GM12864 (cell line): ENCODE measurements around the gene UGP2.

Experiments used
- DNase-seq: peaks from one replicate; pipeline ENCODE4 v3.0.0-alpha.2; 2011; ENCODE audit warnings: low read depth
- H3K4me3 ChIP-seq: 2 replicates; pipeline ENCODE4 v1.5.1; 2011; ENCODE audit warnings: mild to moderate bottlenecking, low read depth, low read length, control low read depth
- TF ChIP-seq, protein P1 (sequence below): IDR thresholded peaks from 2 replicates; pipeline ENCODE4 v1.5.1; 2011; ENCODE audit warnings: low read depth, mild to moderate bottlenecking, moderate library complexity, low read length, control low read depth, inconsistent platforms; ENCODE audit errors: missing control alignments

UGP2 gene

DNA sequence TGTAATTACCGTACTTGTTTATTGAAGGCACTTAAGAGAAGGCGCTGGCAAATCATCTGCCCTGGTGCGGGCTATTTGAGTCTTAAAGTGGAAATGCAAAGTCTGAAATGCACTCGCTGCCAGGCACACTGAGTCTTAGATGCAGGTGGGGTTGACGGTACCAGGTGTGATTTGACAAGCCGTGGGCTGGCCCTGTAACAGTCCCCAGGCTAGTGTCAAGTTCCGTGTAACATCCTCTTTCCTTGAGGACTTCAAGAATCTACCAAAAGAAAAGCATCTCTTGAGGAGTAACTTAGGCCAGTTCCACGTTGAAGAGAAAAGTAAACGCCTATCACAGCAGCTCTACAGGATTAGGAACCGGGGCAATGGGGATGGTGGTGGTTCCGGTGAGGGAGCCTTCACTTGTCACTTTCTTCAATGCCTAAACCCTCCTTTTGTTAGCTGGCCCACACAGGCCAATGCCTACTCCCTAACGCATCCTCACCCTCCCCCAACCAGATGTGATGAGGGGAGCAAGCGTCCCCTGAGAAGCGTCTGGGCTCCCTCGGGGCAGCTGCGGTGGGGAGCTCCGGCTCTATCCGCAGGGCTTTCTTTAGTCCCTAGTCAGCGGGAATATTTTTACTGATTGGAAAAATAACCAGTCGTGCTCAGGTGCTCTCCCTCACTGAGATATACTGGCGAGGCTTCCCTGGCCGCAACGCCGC is 1.5 kb upstream of the UGP2 start:
- TF ChIP-seq, protein P1, sequence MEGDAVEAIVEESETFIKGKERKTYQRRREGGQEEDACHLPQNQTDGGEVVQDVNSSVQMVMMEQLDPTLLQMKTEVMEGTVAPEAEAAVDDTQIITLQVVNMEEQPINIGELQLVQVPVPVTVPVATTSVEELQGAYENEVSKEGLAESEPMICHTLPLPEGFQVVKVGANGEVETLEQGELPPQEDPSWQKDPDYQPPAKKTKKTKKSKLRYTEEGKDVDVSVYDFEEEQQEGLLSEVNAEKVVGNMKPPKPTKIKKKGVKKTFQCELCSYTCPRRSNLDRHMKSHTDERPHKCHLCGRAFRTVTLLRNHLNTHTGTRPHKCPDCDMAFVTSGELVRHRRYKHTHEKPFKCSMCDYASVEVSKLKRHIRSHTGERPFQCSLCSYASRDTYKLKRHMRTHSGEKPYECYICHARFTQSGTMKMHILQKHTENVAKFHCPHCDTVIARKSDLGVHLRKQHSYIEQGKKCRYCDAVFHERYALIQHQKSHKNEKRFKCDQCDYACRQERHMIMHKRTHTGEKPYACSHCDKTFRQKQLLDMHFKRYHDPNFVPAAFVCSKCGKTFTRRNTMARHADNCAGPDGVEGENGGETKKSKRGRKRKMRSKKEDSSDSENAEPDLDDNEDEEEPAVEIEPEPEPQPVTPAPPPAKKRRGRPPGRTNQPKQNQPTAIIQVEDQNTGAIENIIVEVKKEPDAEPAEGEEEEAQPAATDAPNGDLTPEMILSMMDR, result no peak
- no peak for DNase-seq
- peak overlapping the region; percentile 88 for H3K4me3 ChIP-seq

DNA sequence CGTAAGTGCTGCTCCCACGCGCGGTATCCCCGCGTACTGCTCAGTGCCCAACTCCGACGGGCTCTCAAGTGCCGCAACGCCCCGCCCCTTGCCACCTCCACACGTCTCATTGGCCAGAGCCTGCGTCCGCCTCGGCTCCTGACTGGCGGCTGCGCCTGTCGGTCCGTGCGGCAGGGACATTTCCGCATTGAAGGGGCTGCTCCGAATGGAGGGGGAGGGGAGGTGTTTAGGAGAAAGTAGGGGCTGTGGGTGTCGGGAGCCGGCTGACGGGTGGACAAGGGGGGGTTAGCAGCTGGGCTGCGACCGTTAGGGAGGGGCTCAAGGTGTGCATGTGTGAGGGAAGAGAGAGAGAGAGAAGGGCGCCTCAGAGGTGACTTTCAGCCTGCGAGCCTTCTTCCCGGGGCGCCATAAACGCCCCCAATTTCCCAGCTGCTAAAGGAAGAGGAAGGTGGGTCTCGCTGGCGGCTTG is 877 bp upstream of the UGP2 start:
- DNase-seq, result peak; percentile 94
- H3K4me3 ChIP-seq, result peak overlapping the region; percentile 88
- TF ChIP-seq, protein P1, result no peak

DNA sequence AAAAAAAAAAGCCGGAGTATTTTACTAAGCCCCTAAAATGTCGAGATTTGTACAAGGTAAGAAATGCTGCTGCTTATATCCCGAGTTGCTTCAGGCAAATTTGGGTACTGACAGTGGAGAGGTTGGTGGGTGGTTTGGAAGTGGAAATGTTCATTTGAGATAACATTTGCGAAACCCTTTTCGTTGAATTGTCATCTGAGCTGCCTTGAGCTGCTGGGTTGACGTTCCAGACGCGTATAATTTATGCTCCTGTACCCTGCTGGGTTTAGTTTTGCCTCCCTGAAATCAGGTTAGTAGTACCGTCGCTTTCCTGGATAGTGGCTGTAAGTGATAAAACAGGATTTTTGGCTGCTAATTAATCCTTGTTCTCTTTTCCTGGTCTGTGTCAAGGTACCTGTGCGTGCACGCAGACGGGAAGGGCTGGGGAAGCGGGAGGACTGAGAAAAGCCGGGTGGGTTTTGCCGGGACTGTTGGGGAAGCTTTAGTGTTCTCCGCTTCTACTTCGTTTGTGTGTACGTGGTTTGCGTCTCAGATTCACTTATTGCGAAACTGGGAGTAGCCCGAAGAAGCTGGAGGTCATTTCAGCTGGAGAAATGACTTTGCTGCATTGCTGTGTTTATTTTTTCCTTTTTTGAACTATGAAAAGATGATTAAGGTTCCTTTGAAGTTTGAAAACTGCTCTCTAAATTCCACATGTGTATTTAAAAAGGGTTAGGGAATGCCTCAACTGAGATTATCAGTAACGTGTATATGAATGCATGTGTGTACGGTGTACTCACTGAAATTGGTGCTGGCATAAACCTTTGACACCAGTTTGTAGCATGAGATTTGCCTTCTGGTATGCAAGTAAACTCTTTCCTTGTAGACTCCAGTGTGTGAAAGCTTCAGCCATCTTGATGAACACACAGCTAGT is 709 bp downstream of the UGP2 start:
- peak overlapping the region; percentile 88 for H3K4me3 ChIP-seq
- TF ChIP-seq, protein P1, result no peak
- DNase-seq, result no peak

DNA sequence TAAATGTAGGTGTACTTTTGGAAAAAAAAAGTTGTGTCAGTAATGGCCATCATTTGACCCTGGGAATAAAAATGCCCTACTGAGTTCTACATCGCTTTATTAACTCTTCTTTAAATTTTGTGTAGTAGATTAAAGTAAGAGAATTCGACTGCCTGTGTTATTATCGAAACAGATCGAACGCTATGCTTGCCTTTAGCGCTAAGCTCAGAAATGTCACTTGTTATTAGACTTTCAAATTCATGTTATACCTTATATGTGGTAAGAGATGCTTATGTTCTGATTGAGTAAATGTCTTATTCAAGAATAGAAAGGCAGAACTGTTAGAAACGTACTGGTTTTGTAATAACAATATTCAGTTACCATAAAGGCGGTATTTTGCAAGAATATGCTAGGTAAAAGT is 1.4 kb downstream of the UGP2 start:
- TF ChIP-seq, protein P1, result no peak
- DNase-seq, result no peak
- H3K4me3 ChIP-seq, result peak overlapping the region; percentile 88; the same call in 1 of the 2 replicates

DNA sequence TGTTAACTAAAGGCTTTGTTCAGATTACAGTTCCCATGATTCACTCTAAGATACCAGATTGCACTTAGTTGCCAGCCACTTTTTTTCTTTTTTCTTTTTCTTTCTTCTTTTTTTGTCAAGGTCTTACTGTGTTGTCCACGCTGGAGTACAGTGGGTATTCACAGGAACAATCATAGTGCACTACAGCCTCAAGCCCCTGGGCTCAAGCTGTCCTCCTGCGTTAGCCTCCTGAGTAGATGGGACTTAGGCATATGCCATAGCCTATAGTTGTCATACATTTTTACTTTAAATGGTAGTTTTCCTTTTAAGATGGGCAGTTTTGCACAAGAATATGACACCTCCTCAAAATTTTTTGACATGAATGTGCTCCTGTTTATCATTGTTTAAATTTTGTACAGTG is 2.1 kb downstream of the UGP2 start:
- no peak for DNase-seq
- TF ChIP-seq, protein P1, result no peak
- H3K4me3 ChIP-seq, result no peak overlapping the region

DNA sequence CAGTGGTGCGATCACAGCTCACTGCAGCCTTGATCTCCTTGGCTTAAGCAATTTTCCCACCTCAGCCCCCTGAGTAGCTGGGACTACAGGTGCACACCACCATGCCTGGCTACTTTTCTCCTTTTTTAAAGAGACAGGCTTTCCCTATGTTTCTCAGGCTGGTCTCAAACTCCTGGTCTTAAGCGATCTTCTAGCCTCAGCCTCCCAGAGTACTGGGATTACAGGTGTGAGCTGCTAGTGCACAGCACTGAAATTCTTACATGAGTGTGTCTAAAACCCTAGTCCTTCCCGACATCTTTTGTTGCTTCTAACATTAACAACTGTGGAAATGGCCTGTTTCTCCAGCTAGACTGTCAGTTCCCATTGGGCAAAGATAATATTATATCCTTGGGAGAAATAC is 2.9 kb downstream of the UGP2 start:
- TF ChIP-seq, protein P1, result no peak
- H3K4me3 ChIP-seq, result no peak overlapping the region
- DNase-seq, result no peak
